ENCODE data around the gene CBL.

GRCh38 chr11:119322921-119323531 lies 116.9 kb downstream of the CBL start:
- TF ChIP-seq CTCF (conservative IDR thresholded peaks at IDR 0.05; ENCODE audit: low read length), result no peak
- no peak for TF ChIP-seq EZH2phosphoT487 (IDR thresholded peaks at IDR 0.05; ENCODE audit: borderline replicate concordance)
